Subcutaneous abdominal adipose tissue (tissue), 5 donors: ENCODE data around the gene PMM1.

ENCODE experiments used
- H3K27ac ChIP-seq: one replicate; pipeline ENCODE4 v1.7.0; 2013; ENCODE audit warnings: low read depth, mild to moderate bottlenecking, inconsistent platforms, low read length, moderate library complexity
- H3K27me3 ChIP-seq, 5 donors: one replicate each; pipeline ENCODE4 v1.7.0; 2013; ENCODE audit warnings: low read length in 5 of 5, inconsistent platforms in 1 of 5; ENCODE audit not compliant: control insufficient read depth in 5 of 5, insufficient read depth in 4 of 5
- H3K36me3 ChIP-seq, 5 donors: one replicate each; pipeline ENCODE4 v1.7.0; 2013; ENCODE audit warnings: low read length in 5 of 5; ENCODE audit not compliant: control insufficient read depth in 5 of 5, insufficient read depth in 5 of 5
- H3K4me1 ChIP-seq, 5 donors: one replicate each; pipeline ENCODE4 v1.7.0; 2013; ENCODE audit warnings: low read length in 5 of 5, mild to moderate bottlenecking in 3 of 5, moderate library complexity in 1 of 5; ENCODE audit not compliant: control insufficient read depth in 5 of 5, insufficient read depth in 5 of 5
- H3K4me3 ChIP-seq, 5 donors: one replicate each; pipeline ENCODE4 v1.7.0; 2013; ENCODE audit warnings: low read length in 5 of 5, low read depth in 1 of 5
- H3K9ac ChIP-seq, 5 donors: one replicate each; pipeline ENCODE4 v1.7.0; 2013; ENCODE audit warnings: low read length in 5 of 5, mild to moderate bottlenecking in 4 of 5, moderate library complexity in 3 of 5
- H3K9me3 ChIP-seq, 5 donors: one replicate each; pipeline ENCODE4 v1.7.0; 2013; ENCODE audit warnings: low read length in 5 of 5; ENCODE audit not compliant: control insufficient read depth in 5 of 5
- donor health status: healthy.
- donor health status: healthy.
- donor health status: healthy.
- donor health status: healthy.
- donor health status: healthy.

PMM1 gene

GRCh38 chr22:41542224-41542623 is 47.4 kb downstream of the PMM1 start:
- Histone ChIP-seq H3K9me3 (no peaks in the 10 kb centered on the region), H3K9ac (no peak overlapping the region), H3K36me3 (peaks cover 0 to 25% (median 15%) of the 10 kb centered on the region in 5 donors), H3K27me3 (no peaks in the 10 kb centered on the region), H3K4me3 (no peak overlapping the region), H3K4me1 (peaks cover 2 to 37% (median 29%) of the 10 kb centered on the region in 5 donors), H3K27ac (no peak overlapping the region)

GRCh38 chr22:41541484-41541883 is 48.2 kb downstream of the PMM1 start:
- peaks cover 2 to 37% (median 29%) of the 10 kb centered on the region in 5 donors for H3K4me1 ChIP-seq
- H3K36me3 ChIP-seq: peaks cover 0 to 28% (median 19%) of the 10 kb centered on the region in 5 donors
- H3K9ac ChIP-seq: no peak overlapping the region

GRCh38 chr22:41540365-41540764 is 49.3 kb downstream of the PMM1 start:
- no peaks in the 10 kb centered on the region for H3K27me3 ChIP-seq
- no peaks in the 10 kb centered on the region for H3K9me3 ChIP-seq
- no peak overlapping the region for H3K4me3 ChIP-seq
- H3K4me1 ChIP-seq: peaks cover 2 to 37% (median 29%) of the 10 kb centered on the region in 5 donors
- no peak overlapping the region for H3K27ac ChIP-seq
- H3K9ac ChIP-seq: peak overlapping the region in 1 of 5 donors; percentile 8
- peaks cover 0 to 29% (median 19%) of the 10 kb centered on the region in 5 donors for H3K36me3 ChIP-seq

More at GRCh38 chr22:41541484-41541883, 48.2 kb downstream of the PMM1 start:
- H3K9me3 ChIP-seq: no peaks in the 10 kb centered on the region
- H3K27ac ChIP-seq: no peak overlapping the region
- no peaks in the 10 kb centered on the region for H3K27me3 ChIP-seq
- no peak overlapping the region for H3K4me3 ChIP-seq

GRCh38 chr22:41540006-41540315 is 49.7 kb downstream of the PMM1 start:
- H3K4me1 ChIP-seq: peaks cover 2 to 35% (median 27%) of the 10 kb centered on the region in 5 donors
- no peaks in the 10 kb centered on the region for H3K9me3 ChIP-seq
- no peak overlapping the region for H3K4me3 ChIP-seq
- H3K27me3 ChIP-seq: no peaks in the 10 kb centered on the region
- no peak overlapping the region for H3K9ac ChIP-seq
- no peak overlapping the region for H3K27ac ChIP-seq
- H3K36me3 ChIP-seq: peaks cover 0 to 33% (median 19%) of the 10 kb centered on the region in 5 donors

- Histone ChIP-seq H3K27me3 (no peaks in the 10 kb centered on the region), H3K36me3 (peaks cover 0 to 37% (median 19%) of the 10 kb centered on the region in 5 donors), H3K4me1 (peaks cover 2 to 30% (median 22%) of the 10 kb centered on the region in 5 donors), H3K9me3 (no peaks in the 10 kb centered on the region), H3K27ac (no peak overlapping the region), H3K4me3 (no peak overlapping the region), H3K9ac (peak overlapping the region in 1 of 5 donors; percentile 6)
Measured at GRCh38 chr22:41539146-41540005, 50.3 kb downstream of the PMM1 start.

- no peaks in the 10 kb centered on the region for H3K27me3 ChIP-seq
- peaks cover 0 to 44% (median 19%) of the 10 kb centered on the region in 5 donors for H3K36me3 ChIP-seq
- H3K9me3 ChIP-seq: no peaks in the 10 kb centered on the region
- H3K4me3 ChIP-seq: no peak overlapping the region
- no peak overlapping the region for H3K27ac ChIP-seq
- no peak overlapping the region for H3K9ac ChIP-seq
- H3K4me1 ChIP-seq: peaks cover 2 to 26% (median 18%) of the 10 kb centered on the region in 5 donors
Measured at GRCh38 chr22:41538583-41538982, 51.1 kb downstream of the PMM1 start.

GRCh38 chr22:41537203-41537602 is 52.4 kb downstream of the PMM1 start:
- H3K36me3 ChIP-seq: peaks cover 0 to 49% (median 25%) of the 10 kb centered on the region in 5 donors
- H3K27ac ChIP-seq: no peak overlapping the region

GRCh38 chr22:41535244-41535643 is 54.4 kb downstream of the PMM1 start:
- H3K36me3 ChIP-seq: peaks cover 0 to 59% (median 40%) of the 10 kb centered on the region in 5 donors
- H3K9ac ChIP-seq: no peak overlapping the region
- H3K4me3 ChIP-seq: no peak overlapping the region
- peaks cover 0 to 12% (median 0%) of the 10 kb centered on the region in 5 donors for H3K4me1 ChIP-seq
- no peak overlapping the region for H3K27ac ChIP-seq
- H3K9me3 ChIP-seq: no peaks in the 10 kb centered on the region
- H3K27me3 ChIP-seq: no peaks in the 10 kb centered on the region

More at GRCh38 chr22:41537203-41537602, 52.4 kb downstream of the PMM1 start:
- Histone ChIP-seq H3K9me3 (no peaks in the 10 kb centered on the region), H3K4me3 (no peak overlapping the region), H3K27me3 (no peaks in the 10 kb centered on the region), H3K4me1 (peaks cover 2 to 19% (median 6%) of the 10 kb centered on the region in 5 donors), H3K9ac (no peak overlapping the region)

- peaks cover 0 to 57% (median 43%) of the 10 kb centered on the region in 5 donors for H3K36me3 ChIP-seq
- no peaks in the 10 kb centered on the region for H3K9me3 ChIP-seq
- H3K27ac ChIP-seq: no peak overlapping the region
- no peaks in the 10 kb centered on the region for H3K27me3 ChIP-seq
- H3K9ac ChIP-seq: no peak overlapping the region
- H3K4me1 ChIP-seq: peaks cover 0 to 12% (median 0%) of the 10 kb centered on the region in 5 donors
- H3K4me3 ChIP-seq: no peak overlapping the region
Measured at GRCh38 chr22:41534219-41534618, 55.4 kb downstream of the PMM1 start.
